Measurements from ENCODE around the gene DUSP15. TPM values are rescaled to one million over a fixed set of nuclear protein-coding genes. Genes with fewer than 3 reads are reported as not detected.

The DUSP15 gene
- polyA plus RNA-seq, 1 donor (not counting 4 experiments of a cell fraction or from before 2014, with no cell fraction given), result not detected

GRCh38 chr20:31851240-31851955, 18.9 kb downstream of the DUSP15 start:
- Histone ChIP-seq H2AFZ (ENCODE audit: control insufficient read depth, low read length) (no peak overlapping the region), H3K79me2 (ENCODE audit: control insufficient read depth, insufficient read depth, low read length) (no peaks in the 10 kb centered on the region), H3K4me3 (ENCODE audit: control insufficient read depth in 2 of 3, extremely low read depth in 1 of 3, insufficient read depth in 2 of 3, low read depth in 1 of 3, low read length in 3 of 3) (no peak overlapping the region), H3K9me1 (ENCODE audit: control insufficient read depth, extremely low read depth, insufficient read depth, low read length) (no peaks in the 10 kb centered on the region), H3K36me3 (ENCODE audit: control insufficient read depth in 2 of 2, extremely low read depth in 1 of 2, insufficient read depth in 2 of 2, low read length in 2 of 2) (no peaks in the 10 kb centered on the region), H4K20me1 (ENCODE audit: control insufficient read depth, extremely low read depth, insufficient read depth, low read length) (no peaks in the 10 kb centered on the region), H3K9ac (ENCODE audit: control insufficient read depth, extremely low read depth, insufficient read depth, low read length) (no peak overlapping the region), H3K27ac (ENCODE audit: control insufficient read depth, insufficient read depth, low read length) (no peak overlapping the region), H3K4me1 (ENCODE audit: control insufficient read depth, extremely low read depth, insufficient read depth, low read length) (no peaks in the 10 kb centered on the region), H3K9me3 (ENCODE audit: control insufficient read depth, low read depth, low read length) (no peaks in the 10 kb centered on the region), H3K4me2 (ENCODE audit: control insufficient read depth, extremely low read depth, insufficient read depth, low read depth, low read length) (no peak overlapping the region), H3K27me3 (ENCODE audit: control insufficient read depth, extremely low read depth, insufficient read depth, low read length) (peaks cover 27% of the 10 kb centered on the region)
- DNase-seq (ENCODE audit: low read depth, low spot score) (no peak), FAIRE-seq (no peak)
- TF ChIP-seq CTCF (optimal IDR thresholded peaks at IDR 0.05 in 1 of 3, IDR thresholded peaks at IDR 0.05 in 1 of 3, conservative IDR thresholded peaks at IDR 0.05 in 1 of 3; ENCODE audit: extremely low read depth in 1 of 3, insufficient read depth in 2 of 3, low read length in 3 of 3) (no peak), EZH2 (IDR thresholded peaks at IDR 0.05; ENCODE audit: low read length) (no peak)
- dilution Hi-C loops (cut with MboI; ENCODE audit: extremely low pct_ligation_motif_present, low sequenced_read_pairs), result no loop called here

GRCh38 chr20:31849306-31849930, 20.9 kb downstream of the DUSP15 start:
- peaks cover 26% of the 10 kb centered on the region for H3K27me3 ChIP-seq (ENCODE audit: control insufficient read depth, extremely low read depth, insufficient read depth, low read length)
- H3K4me2 ChIP-seq (ENCODE audit: control insufficient read depth, extremely low read depth, insufficient read depth, low read depth, low read length), result peak overlapping the region; percentile 38
- H4K20me1 ChIP-seq (ENCODE audit: control insufficient read depth, extremely low read depth, insufficient read depth, low read length), result no peaks in the 10 kb centered on the region
- DNase-seq (ENCODE audit: low read depth, low spot score) (no peak), FAIRE-seq (no peak)
- no peaks in the 10 kb centered on the region for H3K4me1 ChIP-seq (ENCODE audit: control insufficient read depth, extremely low read depth, insufficient read depth, low read length)
- H2AFZ ChIP-seq (ENCODE audit: control insufficient read depth, low read length), result peak overlapping the region; percentile 23
- no peaks in the 10 kb centered on the region for H3K9me3 ChIP-seq (ENCODE audit: control insufficient read depth, low read depth, low read length)
- TF ChIP-seq EZH2 (IDR thresholded peaks at IDR 0.05; ENCODE audit: low read length) (no peak), CTCF (optimal IDR thresholded peaks at IDR 0.05 in 1 of 3, IDR thresholded peaks at IDR 0.05 in 1 of 3, conservative IDR thresholded peaks at IDR 0.05 in 1 of 3; ENCODE audit: extremely low read depth in 1 of 3, insufficient read depth in 2 of 3, low read length in 3 of 3) (no peak)
- no peak overlapping the region for H3K4me3 ChIP-seq (ENCODE audit: control insufficient read depth in 2 of 3, extremely low read depth in 1 of 3, insufficient read depth in 2 of 3, low read depth in 1 of 3, low read length in 3 of 3)
- no peaks in the 10 kb centered on the region for H3K36me3 ChIP-seq (ENCODE audit: control insufficient read depth in 2 of 2, extremely low read depth in 1 of 2, insufficient read depth in 2 of 2, low read length in 2 of 2)
- no peak overlapping the region for H3K9ac ChIP-seq (ENCODE audit: control insufficient read depth, extremely low read depth, insufficient read depth, low read length)
- dilution Hi-C loops (cut with MboI; ENCODE audit: extremely low pct_ligation_motif_present, low sequenced_read_pairs), result no loop called here
- H3K9me1 ChIP-seq (ENCODE audit: control insufficient read depth, extremely low read depth, insufficient read depth, low read length), result no peaks in the 10 kb centered on the region
- H3K79me2 ChIP-seq (ENCODE audit: control insufficient read depth, insufficient read depth, low read length), result no peaks in the 10 kb centered on the region
- H3K27ac ChIP-seq (ENCODE audit: control insufficient read depth, insufficient read depth, low read length), result no peak overlapping the region

Data from keratinocyte (primary cell).